ENCODE results near the gene HACD4. TPM values are rescaled to one million over a fixed set of nuclear protein-coding genes. Genes with fewer than 3 reads are reported as not detected.

Gene HACD4
- total RNA-seq, 1 donor from 2014 or later = 2.1 TPM

- no peaks in the 10 kb centered on the region for H3K9me3 ChIP-seq (ENCODE audit: control insufficient read depth in 3 of 3, low read length in 3 of 3)
- no peaks in the 10 kb centered on the region for H3K27me3 ChIP-seq (ENCODE audit: control insufficient read depth in 3 of 3, insufficient read depth in 3 of 3, low read length in 3 of 3)
- H3K9ac ChIP-seq (ENCODE audit: low read depth in 1 of 3, low read length in 3 of 3) = no peak overlapping the region
- no peaks in the 10 kb centered on the region for H3K36me3 ChIP-seq (ENCODE audit: control insufficient read depth in 3 of 3, insufficient read depth in 3 of 3, low read length in 3 of 3)
- no peak overlapping the region for H3K4me3 ChIP-seq (ENCODE audit: low read length in 3 of 3)
- no peaks in the 10 kb centered on the region for H3K4me1 ChIP-seq (ENCODE audit: control insufficient read depth in 3 of 3, insufficient read depth in 3 of 3, low read length in 3 of 3)
- no peak overlapping the region for H3K27ac ChIP-seq (ENCODE audit: low read depth, low read length)
Measured at GRCh38 chr9:21023861-21024260, 7.6 kb downstream of the HACD4 start.

- H3K4me3 ChIP-seq (ENCODE audit: low read length in 3 of 3) = no peak overlapping the region
- H3K9me3 ChIP-seq (ENCODE audit: control insufficient read depth in 3 of 3, low read length in 3 of 3) = no peaks in the 10 kb centered on the region
- no peak overlapping the region for H3K9ac ChIP-seq (ENCODE audit: low read depth in 1 of 3, low read length in 3 of 3)
- no peaks in the 10 kb centered on the region for H3K36me3 ChIP-seq (ENCODE audit: control insufficient read depth in 3 of 3, insufficient read depth in 3 of 3, low read length in 3 of 3)
- no peak overlapping the region for H3K27ac ChIP-seq (ENCODE audit: low read depth, low read length)
- H3K4me1 ChIP-seq (ENCODE audit: control insufficient read depth in 3 of 3, insufficient read depth in 3 of 3, low read length in 3 of 3) = no peaks in the 10 kb centered on the region
- H3K27me3 ChIP-seq (ENCODE audit: control insufficient read depth in 3 of 3, insufficient read depth in 3 of 3, low read length in 3 of 3) = no peaks in the 10 kb centered on the region
Measured at GRCh38 chr9:21018177-21018576, 13.3 kb downstream of the HACD4 start.

- no peak overlapping the region for H3K27ac ChIP-seq (ENCODE audit: low read depth, low read length)
- no peaks in the 10 kb centered on the region for H3K4me1 ChIP-seq (ENCODE audit: control insufficient read depth in 3 of 3, insufficient read depth in 3 of 3, low read length in 3 of 3)
- no peak overlapping the region for H3K4me3 ChIP-seq (ENCODE audit: low read length in 3 of 3)
- H3K9ac ChIP-seq (ENCODE audit: low read depth in 1 of 3, low read length in 3 of 3) = no peak overlapping the region
- H3K27me3 ChIP-seq (ENCODE audit: control insufficient read depth in 3 of 3, insufficient read depth in 3 of 3, low read length in 3 of 3) = no peaks in the 10 kb centered on the region
- no peaks in the 10 kb centered on the region for H3K36me3 ChIP-seq (ENCODE audit: control insufficient read depth in 3 of 3, insufficient read depth in 3 of 3, low read length in 3 of 3)
- H3K9me3 ChIP-seq (ENCODE audit: control insufficient read depth in 3 of 3, low read length in 3 of 3) = no peaks in the 10 kb centered on the region
Measured at GRCh38 chr9:21016701-21017491, 14.5 kb downstream of the HACD4 start.

GRCh38 chr9:21015995-21016394 lies 15.4 kb downstream of the HACD4 start:
- Histone ChIP-seq H3K4me1 (ENCODE audit: control insufficient read depth in 3 of 3, insufficient read depth in 3 of 3, low read length in 3 of 3) (no peaks in the 10 kb centered on the region), H3K27me3 (ENCODE audit: control insufficient read depth in 3 of 3, insufficient read depth in 3 of 3, low read length in 3 of 3) (no peaks in the 10 kb centered on the region), H3K36me3 (ENCODE audit: control insufficient read depth in 3 of 3, insufficient read depth in 3 of 3, low read length in 3 of 3) (no peaks in the 10 kb centered on the region), H3K4me3 (ENCODE audit: low read length in 3 of 3) (no peak overlapping the region), H3K9me3 (ENCODE audit: control insufficient read depth in 3 of 3, low read length in 3 of 3) (no peaks in the 10 kb centered on the region), H3K27ac (ENCODE audit: low read depth, low read length) (no peak overlapping the region), H3K9ac (ENCODE audit: low read depth in 1 of 3, low read length in 3 of 3) (no peak overlapping the region)

GRCh38 chr9:21015129-21015815 lies 16.2 kb downstream of the HACD4 start:
- H3K36me3 ChIP-seq (ENCODE audit: control insufficient read depth in 3 of 3, insufficient read depth in 3 of 3, low read length in 3 of 3) = no peaks in the 10 kb centered on the region
- no peak overlapping the region for H3K9ac ChIP-seq (ENCODE audit: low read depth in 1 of 3, low read length in 3 of 3)
- H3K27me3 ChIP-seq (ENCODE audit: control insufficient read depth in 3 of 3, insufficient read depth in 3 of 3, low read length in 3 of 3) = no peaks in the 10 kb centered on the region
- H3K27ac ChIP-seq (ENCODE audit: low read depth, low read length) = no peak overlapping the region
- no peak overlapping the region for H3K4me3 ChIP-seq (ENCODE audit: low read length in 3 of 3)
- H3K9me3 ChIP-seq (ENCODE audit: control insufficient read depth in 3 of 3, low read length in 3 of 3) = no peaks in the 10 kb centered on the region
- H3K4me1 ChIP-seq (ENCODE audit: control insufficient read depth in 3 of 3, insufficient read depth in 3 of 3, low read length in 3 of 3) = no peaks in the 10 kb centered on the region

- Histone ChIP-seq H3K36me3 (ENCODE audit: control insufficient read depth in 3 of 3, insufficient read depth in 3 of 3, low read length in 3 of 3) (peaks cover 0 to 7% (median 6%) of the 10 kb centered on the region in 3 donors), H3K9ac (ENCODE audit: low read depth in 1 of 3, low read length in 3 of 3) (no peak overlapping the region), H3K4me1 (ENCODE audit: control insufficient read depth in 3 of 3, insufficient read depth in 3 of 3, low read length in 3 of 3) (no peaks in the 10 kb centered on the region), H3K4me3 (ENCODE audit: low read length in 3 of 3) (no peak overlapping the region), H3K27ac (ENCODE audit: low read depth, low read length) (no peak overlapping the region), H3K27me3 (ENCODE audit: control insufficient read depth in 3 of 3, insufficient read depth in 3 of 3, low read length in 3 of 3) (no peaks in the 10 kb centered on the region), H3K9me3 (ENCODE audit: control insufficient read depth in 3 of 3, low read length in 3 of 3) (no peaks in the 10 kb centered on the region)
Measured at GRCh38 chr9:21002040-21002439, 29.4 kb downstream of the HACD4 start.

GRCh38 chr9:21001581-21001980 lies 29.9 kb downstream of the HACD4 start:
- H3K4me3 ChIP-seq (ENCODE audit: low read length in 3 of 3) = no peak overlapping the region
- no peaks in the 10 kb centered on the region for H3K9me3 ChIP-seq (ENCODE audit: control insufficient read depth in 3 of 3, low read length in 3 of 3)
- H3K4me1 ChIP-seq (ENCODE audit: control insufficient read depth in 3 of 3, insufficient read depth in 3 of 3, low read length in 3 of 3) = no peaks in the 10 kb centered on the region
- no peak overlapping the region for H3K27ac ChIP-seq (ENCODE audit: low read depth, low read length)
- no peak overlapping the region for H3K9ac ChIP-seq (ENCODE audit: low read depth in 1 of 3, low read length in 3 of 3)
- no peaks in the 10 kb centered on the region for H3K27me3 ChIP-seq (ENCODE audit: control insufficient read depth in 3 of 3, insufficient read depth in 3 of 3, low read length in 3 of 3)
- peaks cover 0 to 11% (median 6%) of the 10 kb centered on the region in 3 donors for H3K36me3 ChIP-seq (ENCODE audit: control insufficient read depth in 3 of 3, insufficient read depth in 3 of 3, low read length in 3 of 3)

GRCh38 chr9:20997503-20998076 lies 33.9 kb downstream of the HACD4 start:
- no peaks in the 10 kb centered on the region for H3K27me3 ChIP-seq (ENCODE audit: control insufficient read depth in 3 of 3, insufficient read depth in 3 of 3, low read length in 3 of 3)
- H3K9me3 ChIP-seq (ENCODE audit: control insufficient read depth in 3 of 3, low read length in 3 of 3) = no peaks in the 10 kb centered on the region
- H3K27ac ChIP-seq (ENCODE audit: low read depth, low read length) = no peak overlapping the region
- H3K9ac ChIP-seq (ENCODE audit: low read depth in 1 of 3, low read length in 3 of 3) = no peak overlapping the region
- H3K4me3 ChIP-seq (ENCODE audit: low read length in 3 of 3) = no peak overlapping the region
- peaks cover 4 to 16% (median 4%) of the 10 kb centered on the region in 3 donors for H3K36me3 ChIP-seq (ENCODE audit: control insufficient read depth in 3 of 3, insufficient read depth in 3 of 3, low read length in 3 of 3)
- H3K4me1 ChIP-seq (ENCODE audit: control insufficient read depth in 3 of 3, insufficient read depth in 3 of 3, low read length in 3 of 3) = no peaks in the 10 kb centered on the region

GRCh38 chr9:20996809-20997208 lies 34.6 kb downstream of the HACD4 start:
- H3K9me3 ChIP-seq (ENCODE audit: control insufficient read depth in 3 of 3, low read length in 3 of 3) = no peaks in the 10 kb centered on the region
- H3K9ac ChIP-seq (ENCODE audit: low read depth in 1 of 3, low read length in 3 of 3) = no peak overlapping the region
- H3K36me3 ChIP-seq (ENCODE audit: control insufficient read depth in 3 of 3, insufficient read depth in 3 of 3, low read length in 3 of 3) = peaks cover 4 to 22% (median 4%) of the 10 kb centered on the region in 3 donors
- no peaks in the 10 kb centered on the region for H3K27me3 ChIP-seq (ENCODE audit: control insufficient read depth in 3 of 3, insufficient read depth in 3 of 3, low read length in 3 of 3)
- H3K4me1 ChIP-seq (ENCODE audit: control insufficient read depth in 3 of 3, insufficient read depth in 3 of 3, low read length in 3 of 3) = no peaks in the 10 kb centered on the region
- H3K27ac ChIP-seq (ENCODE audit: low read depth, low read length) = no peak overlapping the region
- H3K4me3 ChIP-seq (ENCODE audit: low read length in 3 of 3) = no peak overlapping the region

- Histone ChIP-seq H3K9ac (ENCODE audit: low read depth in 1 of 3, low read length in 3 of 3) (no peak overlapping the region), H3K36me3 (ENCODE audit: control insufficient read depth in 3 of 3, insufficient read depth in 3 of 3, low read length in 3 of 3) (peaks cover 6 to 23% (median 6%) of the 10 kb centered on the region in 3 donors), H3K9me3 (ENCODE audit: control insufficient read depth in 3 of 3, low read length in 3 of 3) (no peaks in the 10 kb centered on the region), H3K27me3 (ENCODE audit: control insufficient read depth in 3 of 3, insufficient read depth in 3 of 3, low read length in 3 of 3) (no peaks in the 10 kb centered on the region), H3K4me1 (ENCODE audit: control insufficient read depth in 3 of 3, insufficient read depth in 3 of 3, low read length in 3 of 3) (no peaks in the 10 kb centered on the region), H3K4me3 (ENCODE audit: low read length in 3 of 3) (no peak overlapping the region), H3K27ac (ENCODE audit: low read depth, low read length) (no peak overlapping the region)
Measured at GRCh38 chr9:20995616-20996015, 35.8 kb downstream of the HACD4 start.

Measured in skeletal muscle tissue (tissue), 4 donors.